Muscle of leg (tissue), 16 donors: Measurements from ENCODE around the gene DAPP1. TPM values are rescaled to one million over a fixed set of nuclear protein-coding genes. Genes with fewer than 3 reads are reported as not detected.
A peak's percentile ranks its signal among the peaks of the same experiment; 100 is the strongest.
"Not testable (repeated sequence)": the region's sequence is repeated elsewhere in the genome, so short reads cannot be mapped to it uniquely, and the experiment has no call there.

ENCODE experiments used
- DNase-seq: peaks from one replicate; pipeline ENCODE4 v3.0.0; 2013
- H3K27ac ChIP-seq: one replicate; pipeline ENCODE4 v1.5.1; 2013; ENCODE audit warnings: mild to moderate bottlenecking, low read length, control low read depth
- H3K27me3 ChIP-seq: one replicate; pipeline ENCODE4 v1.6.1; 2013; ENCODE audit warnings: low read length; ENCODE audit not compliant: control insufficient read depth, insufficient read depth
- H3K36me3 ChIP-seq: one replicate; pipeline ENCODE4 v1.6.1; 2013; ENCODE audit warnings: low read length; ENCODE audit not compliant: control insufficient read depth, insufficient read depth
- H3K4me1 ChIP-seq: one replicate; pipeline ENCODE4 v1.6.1; 2013; ENCODE audit warnings: low read length; ENCODE audit not compliant: control insufficient read depth, insufficient read depth
- H3K4me3 ChIP-seq: one replicate; pipeline ENCODE4 v1.5.1; 2013; ENCODE audit warnings: low read length, control low read depth
- H3K9me3 ChIP-seq: replicated peaks from 2 replicates; pipeline ENCODE4 v1.6.1; 2013; ENCODE audit warnings: low read depth, low read length; ENCODE audit not compliant: control insufficient read depth
- WGBS: methylation state at CpG from one replicate; pipeline ENCODE4 v1.1.5; 2013; ENCODE audit warnings: missing lambda C conversion rate; ENCODE audit not compliant: insufficient coverage; 5-methylcytosine and 5-hydroxymethylcytosine counted together
- long read RNA-seq, 11 donors: transcript quantifications; one replicate each; lab custom pipeline, GENCODE V29; 2026
- polyA plus RNA-seq, 8 donors: library from polyadenylated mRNA; unstranded; fragments of 120-200 nt; gene quantifications; one replicate each; pipeline versions ENCODE4 v1.2.1 to v1.2.3, GENCODE V29; 2013; ENCODE audit warnings: inconsistent platforms in 1 of 8, low replicate concordance in 1 of 8; ENCODE audit not compliant: insufficient read length in 8 of 8, insufficient read depth in 1 of 8
- total RNA-seq: library from RNA; stranded (reverse); fragments of 120-200 nt; gene quantifications from one replicate; pipeline ENCODE4 v1.2.4, GENCODE V29; 2013

The DAPP1 gene
- total RNA-seq, result 1.9 TPM
- 1 to 10 TPM in 7 of 8 donors, under 1 TPM in 1; 1.00 to 3.7 (median 1.5) TPM for polyA plus RNA-seq
- long read RNA-seq, donor 1, result 0 reads
- long read RNA-seq, donor 2, result 0 reads
- long read RNA-seq, donor 3, partial matches to known transcripts, result 0 of 1 reads
- long read RNA-seq, donor 3, other reads (novel, unspliced or antisense), result 0 of 1 reads
- long read RNA-seq, donor 4, result 0 reads
- long read RNA-seq, donor 5, result 0 reads
- long read RNA-seq, donor 6, result 0 reads
- long read RNA-seq, donor 7, result 0 reads
- long read RNA-seq, donor 8, result 0 reads
- long read RNA-seq, donor 9, result 0 reads
- long read RNA-seq, donor 10, result 0 reads
- long read RNA-seq, donor 11, result 0 reads

GRCh38 chr4:99816545-99817308 lies at the start of gene DAPP1:
TSS of gene DAPP1 (plus strand) at chr4:99816827. CDS start at chr4:99816914, 87 bp downstream.
- no peaks in the 10 kb centered on the region for H3K9me3 ChIP-seq
- H3K36me3 ChIP-seq, result no peaks in the 10 kb centered on the region
- 87% methylated on average over 5 of the region's 7 CpGs for WGBS
- H3K4me1 ChIP-seq, result no peaks in the 10 kb centered on the region
- H3K4me3 ChIP-seq, result no peak within 1 kb of the TSS
- peak; percentile 40 for DNase-seq
- H3K27me3 ChIP-seq, result no peaks in the 10 kb centered on the region
- H3K27ac ChIP-seq, result no peak within 1 kb of the TSS

- H3K4me3 ChIP-seq, DNase-seq, H3K4me1 ChIP-seq, H3K9me3 ChIP-seq, H3K27ac ChIP-seq, H3K27me3 ChIP-seq, H3K36me3 ChIP-seq: not testable (repeated sequence)
- 86% methylated on average over 1 of the region's 7 CpGs for WGBS
Measured at GRCh38 chr4:99770842-99771241, 45.8 kb upstream of the DAPP1 start.

- no peaks in the 10 kb centered on the region for H3K27me3 ChIP-seq
- no peaks in the 10 kb centered on the region for H3K9me3 ChIP-seq
- DNase-seq, result no peak
- 85% methylated on average over 2 of the region's 3 CpGs for WGBS
- no peaks in the 10 kb centered on the region for H3K36me3 ChIP-seq
- H3K27ac ChIP-seq, result no peak overlapping the region
- no peak overlapping the region for H3K4me3 ChIP-seq
- H3K4me1 ChIP-seq, result no peaks in the 10 kb centered on the region
Measured at GRCh38 chr4:99783940-99784339, 32.7 kb upstream of the DAPP1 start.

GRCh38 chr4:99784842-99785241 lies 31.8 kb upstream of the DAPP1 start:
- 84% methylated on average over 3 of the region's 3 CpGs for WGBS
- H3K27ac ChIP-seq, result no peak overlapping the region
- H3K36me3 ChIP-seq, result no peaks in the 10 kb centered on the region
- no peaks in the 10 kb centered on the region for H3K4me1 ChIP-seq
- no peaks in the 10 kb centered on the region for H3K9me3 ChIP-seq
- no peak overlapping the region for H3K4me3 ChIP-seq
- H3K27me3 ChIP-seq, result no peaks in the 10 kb centered on the region
- DNase-seq, result no peak

- Histone ChIP-seq H3K27me3 (no peaks in the 10 kb centered on the region), H3K27ac (no peak overlapping the region), H3K9me3 (no peaks in the 10 kb centered on the region), H3K4me3 (no peak overlapping the region), H3K36me3 (no peaks in the 10 kb centered on the region), H3K4me1 (peaks cover 4% of the 10 kb centered on the region)
- peak; percentile 43 for DNase-seq
- WGBS, result 57% methylated on average over 4 of the region's 6 CpGs
Measured at GRCh38 chr4:99790796-99791617, 25.6 kb upstream of the DAPP1 start.

GRCh38 chr4:99800332-99801004 lies 16.2 kb upstream of the DAPP1 start:
- no peak overlapping the region for H3K4me3 ChIP-seq
- WGBS, result 40% methylated on average over 1 of the region's 1 CpG
- H3K27ac ChIP-seq, result no peak overlapping the region

GRCh38 chr4:99801005-99801699 lies 15.5 kb upstream of the DAPP1 start:
- Histone ChIP-seq H3K4me3 (no peak overlapping the region), H3K27ac (no peak overlapping the region), H3K27me3 (no peaks in the 10 kb centered on the region), H3K36me3 (no peaks in the 10 kb centered on the region), H3K9me3 (peaks cover 4% of the 10 kb centered on the region), H3K4me1 (peaks cover 14% of the 10 kb centered on the region)
- 88% methylated on average over 1 of the region's 3 CpGs for WGBS
- no peak for DNase-seq

More at GRCh38 chr4:99800332-99801004, 16.2 kb upstream of the DAPP1 start:
- Histone ChIP-seq H3K9me3 (peaks cover 4% of the 10 kb centered on the region), H3K4me1 (peaks cover 8% of the 10 kb centered on the region), H3K27me3 (no peaks in the 10 kb centered on the region), H3K36me3 (no peaks in the 10 kb centered on the region)
- no peak for DNase-seq

GRCh38 chr4:99803566-99804101 lies 13.0 kb upstream of the DAPP1 start:
- Histone ChIP-seq H3K4me3 (no peak overlapping the region), H3K4me1 (peaks cover 15% of the 10 kb centered on the region), H3K27ac (no peak overlapping the region), H3K36me3 (no peaks in the 10 kb centered on the region), H3K27me3 (no peaks in the 10 kb centered on the region), H3K9me3 (no peaks in the 10 kb centered on the region)
- WGBS, result 57% methylated on average over 1 of the region's 4 CpGs
- no peak for DNase-seq

GRCh38 chr4:99806545-99806944 lies 10.1 kb upstream of the DAPP1 start:
- Histone ChIP-seq H3K4me3 (no peak overlapping the region), H3K9me3 (no peaks in the 10 kb centered on the region), H3K27me3 (no peaks in the 10 kb centered on the region), H3K4me1 (peaks cover 15% of the 10 kb centered on the region), H3K27ac (no peak overlapping the region), H3K36me3 (no peaks in the 10 kb centered on the region)
- DNase-seq, result no peak
- WGBS, result no CpG with 5 or more reads among the region's 4 CpGs
